ENCODE measurements around the gene MAX.

MAX gene

GRCh38 chr14:65106736-65107135, 4.4 kb upstream of the MAX start:
- H3K9me3 ChIP-seq (replicated peaks; ENCODE audit: insufficient read depth, low read length): no peaks in the 10 kb centered on the region
- no peak overlapping the region for H3K27ac ChIP-seq (ENCODE audit: low read length)
- H3F3A ChIP-seq (ENCODE audit: insufficient read depth, low read length): no peaks in the 10 kb centered on the region
- H3K4me3 ChIP-seq (ENCODE audit: low read length): no peak overlapping the region
- no peak overlapping the region for H2AFZ ChIP-seq (ENCODE audit: low read length)
- H3K36me3 ChIP-seq (replicated peaks; ENCODE audit: insufficient read depth, low read length): no peaks in the 10 kb centered on the region
- H3K4me1 ChIP-seq (ENCODE audit: low read length): no peaks in the 10 kb centered on the region
- no peaks in the 10 kb centered on the region for H3K27me3 ChIP-seq (replicated peaks; ENCODE audit: insufficient read depth, low read length)
- H3K79me2 ChIP-seq (ENCODE audit: low read length): peaks cover 4% of the 10 kb centered on the region; the same call in 1 of the 2 replicates
- H3K4me2 ChIP-seq (ENCODE audit: low read depth, low read length): no peak overlapping the region
- H4K20me1 ChIP-seq (ENCODE audit: insufficient read depth, low read length): no peaks in the 10 kb centered on the region
- H3K9ac ChIP-seq (ENCODE audit: low read length): no peak overlapping the region
- no peaks in the 10 kb centered on the region for H3K9me2 ChIP-seq (replicated peaks; ENCODE audit: insufficient read depth, low read length)
- TF ChIP-seq, protein P1, sequence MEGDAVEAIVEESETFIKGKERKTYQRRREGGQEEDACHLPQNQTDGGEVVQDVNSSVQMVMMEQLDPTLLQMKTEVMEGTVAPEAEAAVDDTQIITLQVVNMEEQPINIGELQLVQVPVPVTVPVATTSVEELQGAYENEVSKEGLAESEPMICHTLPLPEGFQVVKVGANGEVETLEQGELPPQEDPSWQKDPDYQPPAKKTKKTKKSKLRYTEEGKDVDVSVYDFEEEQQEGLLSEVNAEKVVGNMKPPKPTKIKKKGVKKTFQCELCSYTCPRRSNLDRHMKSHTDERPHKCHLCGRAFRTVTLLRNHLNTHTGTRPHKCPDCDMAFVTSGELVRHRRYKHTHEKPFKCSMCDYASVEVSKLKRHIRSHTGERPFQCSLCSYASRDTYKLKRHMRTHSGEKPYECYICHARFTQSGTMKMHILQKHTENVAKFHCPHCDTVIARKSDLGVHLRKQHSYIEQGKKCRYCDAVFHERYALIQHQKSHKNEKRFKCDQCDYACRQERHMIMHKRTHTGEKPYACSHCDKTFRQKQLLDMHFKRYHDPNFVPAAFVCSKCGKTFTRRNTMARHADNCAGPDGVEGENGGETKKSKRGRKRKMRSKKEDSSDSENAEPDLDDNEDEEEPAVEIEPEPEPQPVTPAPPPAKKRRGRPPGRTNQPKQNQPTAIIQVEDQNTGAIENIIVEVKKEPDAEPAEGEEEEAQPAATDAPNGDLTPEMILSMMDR (IDR thresholded peaks at IDR 0.05; ENCODE audit: low read length): no peak
- no peak for TF ChIP-seq EZH2phosphoT487 (IDR thresholded peaks at IDR 0.05; ENCODE audit: low read length)
- TF ChIP-seq EZH2 (optimal IDR thresholded peaks at IDR 0.05; ENCODE audit: low read depth, low read length): no peak
- no peak for DNase-seq

GRCh38 chr14:65106316-65106715, 4.0 kb upstream of the MAX start:
- H3K79me2 ChIP-seq (ENCODE audit: low read length): peaks cover 6% of the 10 kb centered on the region
- no peak for DNase-seq
- TF ChIP-seq, protein P1 (IDR thresholded peaks at IDR 0.05; ENCODE audit: low read length): no peak
- TF ChIP-seq EZH2 (optimal IDR thresholded peaks at IDR 0.05; ENCODE audit: low read depth, low read length) (no peak), EZH2phosphoT487 (IDR thresholded peaks at IDR 0.05; ENCODE audit: low read length) (no peak)
- H4K20me1 ChIP-seq (ENCODE audit: insufficient read depth, low read length): no peaks in the 10 kb centered on the region
- H2AFZ ChIP-seq (ENCODE audit: low read length): no peak overlapping the region
- no peaks in the 10 kb centered on the region for H3K9me3 ChIP-seq (replicated peaks; ENCODE audit: insufficient read depth, low read length)
- no peak overlapping the region for H3K27ac ChIP-seq (ENCODE audit: low read length)
- H3F3A ChIP-seq (ENCODE audit: insufficient read depth, low read length): no peaks in the 10 kb centered on the region
- H3K4me1 ChIP-seq (ENCODE audit: low read length): no peaks in the 10 kb centered on the region
- H3K4me3 ChIP-seq (ENCODE audit: low read length): no peak overlapping the region
- no peaks in the 10 kb centered on the region for H3K36me3 ChIP-seq (replicated peaks; ENCODE audit: insufficient read depth, low read length)
- H3K27me3 ChIP-seq (replicated peaks; ENCODE audit: insufficient read depth, low read length): no peaks in the 10 kb centered on the region
- no peaks in the 10 kb centered on the region for H3K9me2 ChIP-seq (replicated peaks; ENCODE audit: insufficient read depth, low read length)
- no peak overlapping the region for H3K4me2 ChIP-seq (ENCODE audit: low read depth, low read length)
- H3K9ac ChIP-seq (ENCODE audit: low read length): no peak overlapping the region

DNA sequence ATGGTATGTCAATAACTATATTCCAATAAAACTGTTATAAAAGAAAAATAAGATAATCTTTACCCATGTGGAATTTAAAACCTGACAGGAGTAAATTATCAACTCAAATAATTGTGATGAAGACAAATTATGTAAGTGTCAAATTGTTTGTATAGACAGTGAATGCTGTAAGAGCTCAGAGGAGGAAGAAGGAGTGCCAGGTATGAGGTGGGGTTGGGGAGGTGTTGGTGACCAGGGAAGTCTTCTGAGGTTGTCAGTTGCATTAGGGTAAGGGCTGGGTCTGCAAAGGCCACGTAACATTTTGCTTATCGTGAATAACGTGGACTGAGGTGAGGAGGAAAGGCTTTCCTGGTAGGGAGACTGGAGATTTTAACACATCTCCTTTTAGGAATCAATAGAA, 2.5 kb upstream of the MAX start:
- DNase-seq: no peak
- Histone ChIP-seq H3K4me3 (ENCODE audit: low read length) (no peak overlapping the region), H4K20me1 (ENCODE audit: insufficient read depth, low read length) (no peaks in the 10 kb centered on the region), H3K36me3 (replicated peaks; ENCODE audit: insufficient read depth, low read length) (no peaks in the 10 kb centered on the region), H3K27me3 (replicated peaks; ENCODE audit: insufficient read depth, low read length) (no peaks in the 10 kb centered on the region), H3K4me1 (ENCODE audit: low read length) (0 out of 2 replicates have a peak, but pooled peaks cover 4% of the 10 kb centered on the region), H2AFZ (ENCODE audit: low read length) (no peak overlapping the region), H3K79me2 (ENCODE audit: low read length) (peaks cover 15% of the 10 kb centered on the region), H3K9me2 (replicated peaks; ENCODE audit: insufficient read depth, low read length) (no peaks in the 10 kb centered on the region), H3K9ac (ENCODE audit: low read length) (no peak overlapping the region), H3F3A (ENCODE audit: insufficient read depth, low read length) (no peaks in the 10 kb centered on the region), H3K4me2 (ENCODE audit: low read depth, low read length) (no peak overlapping the region), H3K27ac (ENCODE audit: low read length) (no peak overlapping the region), H3K9me3 (replicated peaks; ENCODE audit: insufficient read depth, low read length) (no peaks in the 10 kb centered on the region)
- no peak for TF ChIP-seq EZH2 (optimal IDR thresholded peaks at IDR 0.05; ENCODE audit: low read depth, low read length)
- no peak for TF ChIP-seq EZH2phosphoT487 (IDR thresholded peaks at IDR 0.05; ENCODE audit: low read length)
- TF ChIP-seq, protein P1 (IDR thresholded peaks at IDR 0.05; ENCODE audit: low read length): no peak

Data from MM.1S (cell line).